ENCODE measurements around the gene LRRN3.

The LRRN3 gene

DNA sequence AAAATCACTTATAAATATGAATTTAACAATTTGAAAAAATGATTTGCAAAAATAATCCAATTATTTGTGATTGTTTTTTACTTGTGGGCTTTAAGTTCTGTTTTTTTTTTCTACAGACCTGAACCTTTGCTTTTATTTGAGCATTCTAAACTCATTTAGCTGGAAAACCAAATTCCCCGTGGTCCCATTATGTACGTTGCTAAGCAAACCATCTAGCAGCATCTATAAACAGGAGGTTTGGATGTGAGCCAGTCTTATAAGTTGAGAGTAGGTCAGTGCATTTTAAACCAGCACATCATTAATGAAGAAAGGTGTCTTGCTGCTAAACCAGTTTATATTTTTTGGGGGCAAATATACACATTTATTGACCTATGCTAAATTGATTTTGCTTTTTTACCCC lies 77.3 kb downstream of the LRRN3 start:
- DNase-seq, result no peak

DNA sequence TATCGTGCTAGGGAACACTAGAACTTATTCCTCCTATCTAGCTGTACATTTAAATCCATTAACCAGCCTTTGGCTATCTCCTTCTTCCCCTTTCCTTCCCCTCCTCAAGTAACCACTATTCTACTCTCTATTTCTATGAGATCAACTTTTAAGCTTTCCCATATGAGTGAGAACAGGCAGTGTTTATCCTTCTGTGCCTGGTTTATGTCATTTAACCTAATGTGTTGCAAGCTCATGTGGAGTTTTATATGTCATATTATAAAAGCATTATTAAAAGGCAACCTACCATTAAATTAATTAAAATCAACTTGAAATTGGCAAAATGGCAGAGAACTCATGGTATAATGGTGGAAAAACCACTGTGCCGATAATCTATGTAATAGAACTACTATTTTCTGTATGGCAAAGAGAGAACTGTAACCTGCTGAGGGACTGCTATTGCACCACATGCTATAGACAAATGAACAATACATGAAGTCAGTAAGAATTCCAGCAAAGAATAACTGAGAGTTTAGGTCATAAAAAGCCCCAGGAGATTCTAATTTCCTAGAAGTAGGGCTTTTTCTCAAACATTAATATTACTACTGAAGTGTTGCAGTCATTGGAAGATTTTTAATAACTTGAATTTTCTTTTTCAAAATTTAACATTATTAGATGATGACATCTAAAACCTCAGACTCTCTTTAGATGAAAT lies 81.8 kb downstream of the LRRN3 start:
- no peak for DNase-seq

DNA sequence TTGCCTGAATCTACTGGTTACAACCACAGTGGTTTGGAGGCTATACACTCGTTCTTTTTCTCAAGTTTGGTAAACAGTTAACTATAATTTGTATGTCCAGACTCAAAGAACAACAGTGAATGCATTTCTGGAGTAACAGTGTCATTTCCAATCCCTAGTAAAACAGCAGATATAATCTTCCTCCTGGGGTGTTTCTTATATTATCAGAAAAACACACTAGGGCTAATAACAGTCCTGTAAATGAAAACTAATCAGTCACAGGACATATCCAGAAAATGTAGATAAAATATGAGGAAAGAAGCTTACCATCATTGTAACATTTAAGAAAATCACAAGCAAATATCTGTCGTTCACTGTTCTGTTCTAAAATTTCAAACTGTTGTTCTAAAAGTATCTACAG lies 82.6 kb downstream of the LRRN3 start:
- DNase-seq, result no peak

DNA sequence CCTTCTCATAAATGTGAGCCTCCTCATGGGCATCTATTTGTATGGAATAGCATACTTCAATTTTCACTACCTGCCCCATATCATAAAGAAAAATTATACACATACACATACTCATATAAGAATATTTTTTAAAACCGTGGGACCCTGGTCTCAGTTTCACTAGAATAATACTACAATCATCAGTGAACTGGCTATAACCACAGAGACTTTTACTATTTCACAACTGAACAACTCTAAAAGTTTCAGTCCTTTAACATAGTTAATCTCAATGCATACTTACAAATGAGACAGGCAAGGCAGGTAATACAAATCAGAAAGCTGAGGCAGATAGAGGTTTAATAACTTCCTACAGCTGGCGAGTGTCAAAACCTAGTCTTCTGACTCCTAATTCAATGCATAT lies 83.1 kb downstream of the LRRN3 start:
- no peak for DNase-seq

DNA sequence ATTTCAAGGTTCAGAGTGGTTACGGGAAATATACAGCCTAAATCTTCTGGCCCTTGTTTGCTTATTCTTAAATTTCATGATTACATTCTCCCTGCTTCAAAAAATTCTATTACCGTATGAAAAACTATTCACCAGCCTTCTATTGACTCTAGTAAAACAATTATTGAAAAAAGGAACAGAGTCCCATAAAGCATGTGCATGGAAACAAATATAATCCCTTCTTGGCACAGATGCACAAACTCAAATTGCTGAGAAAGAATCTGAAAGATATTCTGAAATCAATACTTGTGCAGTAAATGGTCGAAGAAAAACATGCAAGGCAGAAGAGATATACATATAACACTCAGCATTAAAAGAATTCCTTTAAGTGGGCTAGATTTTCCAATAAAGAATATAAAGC lies 83.6 kb downstream of the LRRN3 start:
- DNase-seq, result no peak
